Activated CD8-positive, alpha-beta memory T cell treated with anti-CD3 and anti-CD28 coated beads for 1 hour (primary cell): ENCODE data around the gene MACROD2.

Experiments
- DNase-seq, 2 donors: peaks; one replicate each; pipeline ENCODE4 v3.0.0-alpha.2; 2020; ENCODE audit warnings: low read depth in 1 of 2; ENCODE audit errors: extremely low read depth in 1 of 2

MACROD2 gene

GRCh38 chr20:14785065-14785743 is 789.9 kb downstream of the MACROD2 start:
- DNase-seq, result no peak

GRCh38 chr20:14790190-14790589 is 794.9 kb downstream of the MACROD2 start:
- no peak for DNase-seq

GRCh38 chr20:14790771-14791620 is 795.7 kb downstream of the MACROD2 start:
- no peak for DNase-seq

- no peak for DNase-seq
These were observed 797.6 kb downstream of the MACROD2 start for GRCh38 chr20:14792915-14793314.

GRCh38 chr20:14799545-14800216 is 804.4 kb downstream of the MACROD2 start:
- DNase-seq, result no peak

- DNase-seq, result no peak
These were observed 805.5 kb downstream of the MACROD2 start for GRCh38 chr20:14800707-14801425.

- no peak for DNase-seq
These were observed 806.4 kb downstream of the MACROD2 start for GRCh38 chr20:14801591-14802325.

GRCh38 chr20:14807224-14807623 is 811.9 kb downstream of the MACROD2 start:
- DNase-seq, result no peak

GRCh38 chr20:14815340-14815739 is 820.0 kb downstream of the MACROD2 start:
- no peak for DNase-seq

- no peak for DNase-seq
These were observed 821.2 kb downstream of the MACROD2 start for GRCh38 chr20:14816471-14816870.

- DNase-seq, result no peak
These were observed 821.8 kb downstream of the MACROD2 start for GRCh38 chr20:14817101-14817500.

GRCh38 chr20:14820771-14821170 is 825.5 kb downstream of the MACROD2 start:
- no peak for DNase-seq

- no peak for DNase-seq
These were observed 825.9 kb downstream of the MACROD2 start for GRCh38 chr20:14821251-14821650.

- DNase-seq, result no peak
These were observed 829.7 kb downstream of the MACROD2 start for GRCh38 chr20:14824996-14825395.

GRCh38 chr20:14826543-14827313 is 831.4 kb downstream of the MACROD2 start:
- no peak for DNase-seq

- no peak for DNase-seq
These were observed 833.1 kb downstream of the MACROD2 start for GRCh38 chr20:14828459-14828858.

GRCh38 chr20:14829906-14830305 is 834.6 kb downstream of the MACROD2 start:
- no peak for DNase-seq

- DNase-seq, result no peak
These were observed 835.1 kb downstream of the MACROD2 start for GRCh38 chr20:14830466-14830865.

GRCh38 chr20:14830899-14831298 is 835.6 kb downstream of the MACROD2 start:
- DNase-seq, result no peak

GRCh38 chr20:14832630-14833029 is 837.3 kb downstream of the MACROD2 start:
- DNase-seq, result no peak
